SK-MEL-5 (cell line): ENCODE measurements around the gene TSPAN9. TPM values are rescaled to one million over a fixed set of nuclear protein-coding genes. Genes with fewer than 3 reads are reported as not detected.
A peak's percentile ranks its signal among the peaks of the same experiment; 100 is the strongest.
"Not testable (repeated sequence)": the region's sequence is repeated elsewhere in the genome, so short reads cannot be mapped to it uniquely, and the experiment has no call there.

Experiments
- DNase-seq: peaks from one replicate; pipeline ENCODE4 v3.0.0-alpha.2; 2016; ENCODE audit warnings: low read depth, low spot score
- in situ Hi-C: cut with HindIII; loops from 2 replicates; pipeline ENCODE4 v1.10.0; 2016; ENCODE audit warnings: low sequenced_read_pairs, high pct_unique_total_duplicates, low pct_unique_long_range_greater_than_20kb
- total RNA-seq: library from RNA; depleted of rRNA; stranded (reverse); fragments of >200 nt; shearing (Covaris generic); gene quantifications from 2 replicates; pipeline ENCODE4 v1.2.3, GENCODE V29; 2014

Gene TSPAN9
- total RNA-seq, 1 experiment from 2014 or later = 14.2 TPM

DNA sequence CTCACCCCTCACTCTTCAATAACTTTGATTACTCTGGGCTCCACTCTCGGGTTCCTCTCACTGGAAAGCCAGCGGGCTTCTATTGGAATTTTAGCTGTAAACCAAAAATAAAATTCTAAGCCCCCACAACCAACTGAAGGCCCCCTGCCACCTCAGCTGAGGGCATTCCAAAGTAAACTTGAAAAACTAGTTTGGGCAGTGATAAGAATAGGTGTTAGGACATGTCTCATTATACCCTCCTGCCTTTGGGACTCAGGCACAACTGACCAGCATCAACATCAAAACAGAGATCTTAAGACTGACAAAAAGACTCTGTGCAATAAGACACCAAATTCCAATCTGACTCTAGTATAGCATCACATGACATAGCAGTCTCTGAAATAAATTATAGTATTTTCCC, 11.9 kb upstream of the TSPAN9 start:
- no peak for DNase-seq
- in situ Hi-C loops = no loop called here

DNA sequence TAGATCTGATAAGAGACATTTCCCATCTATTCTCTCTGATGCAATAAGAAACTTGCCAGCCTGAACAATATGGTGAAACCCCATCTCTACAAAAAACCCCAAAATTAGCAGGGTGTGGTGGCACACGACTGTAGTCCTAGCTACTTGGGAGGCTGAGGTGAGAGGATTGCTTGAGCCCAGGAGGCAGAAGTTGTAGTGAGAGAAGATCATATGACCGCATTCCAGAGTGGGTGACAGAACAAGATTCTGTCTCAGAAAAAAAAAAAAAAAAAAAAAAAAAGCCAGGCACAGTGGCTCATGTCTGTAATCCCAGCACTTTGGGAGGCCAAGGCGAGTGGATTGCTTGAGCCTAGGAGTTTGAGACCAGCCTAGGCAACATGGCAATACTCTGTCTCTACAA, 11.3 kb upstream of the TSPAN9 start:
- DNase-seq, in situ Hi-C loops: not testable (repeated sequence)

DNA sequence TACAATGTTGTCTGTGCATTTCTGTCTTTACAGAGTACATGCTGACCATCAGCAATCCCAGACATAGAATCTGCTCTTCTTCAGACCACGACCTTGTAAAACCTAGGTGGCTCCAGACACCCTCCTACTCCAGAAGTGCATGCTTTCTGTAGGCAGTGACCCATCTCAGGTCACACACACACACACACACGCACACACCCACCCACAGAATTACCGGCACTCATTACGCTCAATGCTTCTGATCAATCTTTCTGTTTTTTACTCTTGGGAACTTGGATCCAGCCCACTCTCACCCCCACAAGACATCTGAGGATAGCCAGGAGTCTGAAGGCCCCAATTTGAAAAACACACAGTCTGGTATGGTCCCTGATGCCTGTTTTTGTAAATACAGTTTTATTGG, 7.5 kb upstream of the TSPAN9 start:
- in situ Hi-C loops = no loop called here
- no peak for DNase-seq

DNA sequence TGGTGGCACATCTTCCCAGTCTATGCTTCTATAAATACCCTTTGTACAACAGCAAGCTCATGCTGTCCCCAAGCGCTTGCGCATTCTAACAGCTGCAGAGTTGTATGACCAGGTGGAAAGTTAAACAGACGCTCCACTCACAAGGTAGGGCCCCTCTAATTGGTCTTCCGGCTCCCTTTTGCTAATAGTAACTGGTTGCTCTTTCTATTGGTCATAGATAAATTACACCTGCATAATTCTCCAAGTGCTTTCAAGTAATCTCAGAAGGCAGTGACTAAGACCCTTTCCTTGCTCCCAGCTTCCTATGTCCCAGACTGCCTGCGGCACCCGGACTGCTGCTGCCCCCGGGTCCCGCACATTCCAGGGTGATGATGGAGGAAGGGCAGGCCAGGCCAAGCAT, 6.1 kb upstream of the TSPAN9 start:
- in situ Hi-C loops = no loop called here
- DNase-seq = no peak

DNA sequence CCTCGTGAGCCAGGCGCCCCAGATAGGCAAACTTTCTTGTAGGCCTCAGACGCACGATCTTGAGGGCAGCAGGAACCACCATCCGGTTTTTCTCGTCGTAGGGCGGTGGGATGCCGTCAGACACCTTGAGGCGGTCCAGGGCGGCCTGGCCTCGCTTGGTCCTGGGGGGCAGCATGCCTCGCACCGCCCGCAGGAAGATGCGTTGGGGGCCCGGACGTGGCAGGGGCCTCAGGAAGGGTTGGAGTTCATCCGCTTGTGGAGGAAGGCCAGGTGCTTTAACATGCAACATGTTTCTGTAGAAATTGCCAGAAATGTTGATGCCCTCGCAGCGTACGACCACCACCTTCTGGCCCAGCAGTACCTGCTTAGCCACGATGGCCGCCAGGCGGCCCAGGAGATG, 5.5 kb upstream of the TSPAN9 start:
- no peak for DNase-seq
- in situ Hi-C loops = no loop called here

DNA sequence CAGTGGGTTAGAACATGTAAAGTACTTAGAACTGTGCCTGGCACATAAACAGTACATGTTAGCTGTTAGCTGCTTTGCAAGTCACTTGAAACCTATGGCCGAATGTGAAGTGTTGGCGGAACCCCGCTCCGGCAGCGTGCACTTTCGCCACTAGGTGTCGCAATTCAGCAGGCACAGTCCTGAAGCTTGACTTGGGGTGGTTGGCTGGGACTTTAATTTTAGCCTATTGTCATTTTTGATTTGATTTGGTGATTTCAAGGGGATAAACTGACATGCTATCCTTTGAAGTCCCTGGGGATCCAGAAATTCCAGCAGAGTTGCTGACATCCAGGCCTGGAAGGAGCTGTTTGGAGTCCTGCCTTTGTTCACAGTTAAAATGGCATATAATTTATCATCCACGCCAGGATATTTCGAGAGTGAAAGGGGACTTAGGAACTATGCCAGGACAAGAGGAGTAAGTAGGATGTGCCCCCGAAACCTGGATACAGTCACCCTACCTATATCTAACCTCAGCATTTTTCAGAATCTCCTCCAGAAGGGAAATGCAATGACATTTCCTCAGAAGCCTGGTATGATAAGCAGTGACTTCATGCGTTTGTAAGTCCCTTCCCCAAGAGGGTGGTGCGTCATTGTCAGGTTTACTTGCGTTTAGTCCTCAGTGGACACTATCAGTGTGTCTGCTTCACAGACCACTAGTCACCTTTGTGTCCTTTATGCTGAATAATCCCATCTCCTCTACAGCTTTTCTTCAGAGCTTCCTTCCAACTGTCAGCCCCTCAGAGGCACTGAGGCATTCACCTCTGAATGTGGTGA, 3.5 kb upstream of the TSPAN9 start:
- in situ Hi-C loops = no loop called here
- peak; percentile 83 for DNase-seq

DNA sequence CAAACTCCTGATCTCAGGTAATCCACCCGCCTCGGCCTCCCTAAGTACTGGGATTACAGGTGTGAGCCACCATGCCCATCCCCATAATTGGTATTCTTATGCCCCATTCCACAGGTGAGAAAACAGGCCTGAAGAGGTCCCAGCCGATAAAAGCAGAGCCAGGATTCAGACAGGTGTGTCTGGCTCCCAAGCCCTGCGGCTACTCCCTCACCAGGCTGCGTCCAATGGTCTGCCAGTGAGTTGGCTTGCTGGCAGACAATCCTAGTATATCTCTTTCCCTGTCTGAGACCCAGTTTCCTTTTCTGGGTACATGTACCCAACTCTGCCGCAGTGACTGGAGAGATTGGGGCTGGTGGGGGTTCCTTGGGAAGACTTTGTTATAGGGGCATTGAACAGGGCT, 1.9 kb upstream of the TSPAN9 start:
- in situ Hi-C loops = no loop called here
- DNase-seq = no peak

DNA sequence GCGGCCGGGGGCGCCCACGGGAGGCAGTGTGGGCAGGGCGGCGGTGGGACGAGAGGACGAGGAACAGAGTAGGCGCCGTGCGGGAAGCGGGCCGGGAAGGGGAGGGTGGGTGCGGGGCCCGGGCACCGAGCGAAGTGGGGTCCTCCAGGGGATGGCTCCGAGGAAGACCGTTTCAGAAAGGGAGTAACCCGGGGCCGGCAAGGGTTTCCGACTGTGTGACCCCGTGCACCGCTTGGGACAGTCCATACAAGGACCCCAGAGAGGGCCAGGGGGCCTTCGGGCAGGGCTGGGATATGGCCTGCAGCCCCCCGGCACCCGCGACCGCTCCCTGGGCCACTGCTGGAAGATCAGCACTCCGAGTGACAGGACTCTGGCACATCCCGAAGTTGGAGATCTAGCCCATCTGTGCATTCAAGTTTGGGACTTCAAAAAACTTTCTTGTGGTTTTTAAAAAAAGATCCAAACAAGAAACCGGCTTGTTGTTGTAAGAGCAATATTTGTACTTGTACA, 448 bp downstream of the TSPAN9 start:
- in situ Hi-C loops = no loop called here
- no peak for DNase-seq

DNA sequence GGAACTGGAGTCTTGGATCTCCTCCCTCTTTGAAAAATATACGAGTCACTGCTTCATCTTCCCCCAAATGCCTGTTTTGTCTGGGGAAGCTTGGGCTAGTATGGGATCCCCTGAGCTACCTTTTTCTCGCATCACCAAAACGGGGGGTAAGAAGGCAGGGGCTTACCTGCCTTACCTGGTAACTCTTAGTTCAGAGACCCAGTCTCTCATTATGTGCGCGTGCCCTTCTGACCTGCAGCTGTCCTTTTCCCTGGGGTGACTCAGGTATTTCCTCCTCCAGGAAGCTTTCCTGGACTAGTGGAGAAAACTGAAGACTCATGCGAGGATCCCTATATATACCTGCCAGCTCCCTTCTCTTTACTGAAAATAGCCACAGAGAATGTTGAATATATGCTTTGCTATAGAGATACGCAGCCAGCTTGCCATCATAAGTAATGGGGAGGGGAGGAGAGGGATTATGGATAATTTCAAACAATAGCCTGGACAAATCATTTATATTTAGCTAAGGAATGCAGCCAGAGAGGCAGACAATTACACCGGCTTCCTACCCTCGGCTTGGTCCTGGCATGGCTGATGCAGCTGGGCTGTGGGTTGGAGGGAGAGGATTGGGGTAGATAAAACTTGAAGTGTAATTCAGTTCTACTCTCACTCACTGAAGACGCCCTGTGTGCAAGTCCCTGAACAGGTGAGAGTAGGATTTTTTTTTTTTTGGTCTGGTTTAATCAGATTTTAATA, 1.1 kb downstream of the TSPAN9 start:
- in situ Hi-C loops = no loop called here

DNA sequence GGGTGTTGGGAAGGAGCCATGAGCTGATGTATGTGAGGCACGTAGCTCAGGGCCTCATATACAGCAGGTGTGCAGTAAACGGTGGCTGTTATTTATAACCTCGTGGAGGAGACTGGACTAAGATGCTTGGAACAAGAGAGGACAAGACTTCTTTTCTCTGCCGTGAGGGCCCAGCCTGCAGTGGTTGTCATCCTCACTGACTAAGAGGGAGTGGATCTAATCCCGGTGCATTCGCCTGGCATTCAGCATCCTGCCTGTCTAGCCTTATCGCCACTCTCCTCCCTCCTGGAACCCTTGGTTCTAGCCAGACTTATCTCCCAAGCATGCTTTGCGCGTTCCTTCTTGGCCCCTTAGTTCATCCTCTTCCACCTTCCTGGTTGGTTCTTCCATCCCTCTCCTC, 3.9 kb downstream of the TSPAN9 start:
- in situ Hi-C loops = no loop called here

More for the DNA sequence above, 1.1 kb downstream of the TSPAN9 start:
- no peak for DNase-seq

DNA sequence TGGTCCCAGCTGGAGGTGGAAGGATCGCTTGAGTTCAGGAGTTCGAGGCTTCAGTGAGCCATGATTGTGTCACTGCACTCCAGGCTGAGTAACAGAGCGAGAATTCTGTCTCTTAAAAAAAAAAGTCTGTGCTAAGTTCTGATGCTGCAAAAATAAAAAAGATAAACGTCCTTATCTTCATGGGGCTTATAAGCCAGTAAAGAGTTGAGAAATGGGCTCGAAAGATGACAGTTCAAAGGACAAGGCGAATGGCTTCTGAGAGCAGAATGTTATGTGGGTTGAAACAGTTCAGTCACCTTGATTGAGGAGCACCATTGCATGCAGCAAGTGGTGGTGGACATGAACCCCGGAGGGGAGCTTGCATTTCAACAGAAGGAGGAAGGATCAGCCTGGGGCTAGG, 4.7 kb downstream of the TSPAN9 start:
- no peak for DNase-seq
- in situ Hi-C loops = no loop called here

More for the DNA sequence above, 3.9 kb downstream of the TSPAN9 start:
- no peak for DNase-seq

DNA sequence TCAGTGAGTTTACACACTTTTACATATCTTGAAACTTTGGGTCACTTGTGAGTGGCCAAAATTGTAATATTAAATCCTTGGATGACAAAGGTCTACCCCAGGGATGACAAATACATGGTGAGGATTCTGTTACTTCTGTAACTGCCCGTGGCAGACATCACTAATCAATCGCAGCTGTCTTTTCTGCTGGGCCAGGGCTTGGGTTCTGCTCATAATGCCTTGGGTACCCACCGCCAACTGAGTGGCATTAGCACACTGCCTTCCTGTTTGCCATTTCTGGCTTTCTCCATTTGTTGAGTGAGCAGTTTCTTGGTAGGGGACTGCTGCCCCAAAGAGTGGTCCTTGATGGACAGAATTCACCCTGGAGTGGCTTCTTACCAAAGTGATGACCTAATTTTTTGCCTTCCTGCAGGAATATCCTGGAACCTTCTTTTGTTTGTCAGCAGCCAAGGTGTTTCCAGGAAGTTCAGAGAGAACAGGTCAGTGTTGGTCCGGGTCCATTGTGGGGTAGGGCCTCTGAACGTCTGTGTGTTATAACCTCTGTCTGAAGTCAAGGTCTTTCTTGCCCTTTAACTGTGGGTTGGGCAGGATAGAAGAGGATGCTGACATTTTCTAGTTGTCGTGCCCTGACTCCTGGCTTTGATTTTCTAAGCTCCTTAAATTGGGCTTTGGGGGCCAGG, 6.2 kb downstream of the TSPAN9 start:
- no peak for DNase-seq
- in situ Hi-C loops = no loop called here

DNA sequence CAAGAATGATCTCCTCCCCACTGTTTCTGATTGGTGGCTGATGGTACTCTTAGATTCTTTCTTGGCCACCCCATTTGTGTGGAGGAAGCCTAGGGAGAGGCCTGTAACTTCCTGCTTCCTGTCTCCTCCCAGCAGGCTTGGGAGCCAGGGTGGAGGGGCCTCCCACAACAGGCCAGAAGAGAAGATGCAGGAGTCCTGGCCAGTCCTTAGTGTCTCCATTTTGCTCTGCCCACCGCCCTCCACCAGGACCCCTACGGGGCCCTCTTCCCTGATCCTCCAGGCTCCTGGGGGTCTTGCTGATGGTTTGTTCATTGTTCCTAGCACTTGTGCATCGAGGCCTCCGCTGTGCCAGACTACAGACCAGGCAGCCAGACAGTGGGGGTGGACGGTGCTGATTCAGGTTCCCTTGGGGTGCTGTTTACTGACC, 6.8 kb downstream of the TSPAN9 start:
- in situ Hi-C loops = no loop called here
- no peak for DNase-seq

DNA sequence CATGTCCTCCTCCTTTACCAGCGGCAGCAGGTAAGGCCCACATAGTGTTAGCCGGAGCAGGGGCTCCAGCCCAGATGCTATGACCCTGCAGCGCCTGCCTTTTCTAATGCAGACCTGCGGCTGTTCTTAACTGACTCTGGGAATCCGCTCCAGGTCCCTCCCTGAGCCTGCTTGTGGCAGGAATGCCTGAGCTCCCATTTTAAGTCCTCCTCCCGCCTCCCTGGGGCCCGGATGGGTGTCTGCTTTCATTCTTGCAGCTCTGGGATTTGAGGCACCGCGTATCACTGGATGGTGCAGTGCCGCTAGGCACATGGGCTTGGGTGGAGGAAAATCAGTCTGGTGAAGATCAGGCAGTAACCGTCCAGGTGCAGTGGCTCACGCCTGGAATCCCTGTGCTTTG, 7.6 kb downstream of the TSPAN9 start:
- in situ Hi-C loops = no loop called here

DNA sequence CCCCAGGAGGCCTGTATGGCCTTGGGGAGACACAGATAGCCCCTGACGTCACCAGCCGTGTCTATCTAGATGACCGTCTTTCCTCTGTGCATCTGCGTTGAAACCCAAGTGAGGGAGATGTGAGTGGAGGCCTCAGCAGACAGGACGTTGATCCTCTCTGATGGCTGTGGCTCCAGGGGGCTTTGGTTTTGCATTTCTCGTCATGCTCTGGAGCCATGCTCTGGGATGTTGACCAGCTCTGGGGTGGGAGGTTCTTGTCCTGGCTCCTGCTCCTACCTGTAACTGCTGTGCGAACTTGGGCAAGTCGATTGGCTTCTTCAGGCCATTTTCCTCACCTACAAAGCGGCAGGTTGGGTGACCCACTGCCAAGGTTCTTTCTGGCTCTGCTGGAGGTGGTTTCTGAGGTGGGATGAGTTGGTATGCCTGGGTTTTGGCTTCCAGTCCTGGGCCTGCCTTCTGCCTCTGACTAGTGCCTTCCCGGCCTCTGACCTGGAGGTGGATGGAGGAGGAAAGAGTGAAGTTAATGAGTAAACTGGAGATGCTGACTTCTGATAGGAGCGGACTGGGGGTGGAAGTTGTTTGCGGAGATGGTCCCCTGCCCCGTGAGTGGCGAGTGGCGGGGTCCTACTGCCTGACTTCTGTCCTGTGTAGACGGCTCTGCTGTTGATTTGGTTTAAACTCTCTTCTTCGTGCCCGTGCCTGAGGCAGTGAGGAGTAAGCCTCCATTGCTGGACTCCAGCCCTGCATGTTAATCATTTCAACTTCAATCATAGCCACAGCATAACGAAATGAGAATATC, 8.4 kb downstream of the TSPAN9 start:
- in situ Hi-C loops = no loop called here
- DNase-seq = no peak

More for the DNA sequence above, 7.6 kb downstream of the TSPAN9 start:
- no peak for DNase-seq

DNA sequence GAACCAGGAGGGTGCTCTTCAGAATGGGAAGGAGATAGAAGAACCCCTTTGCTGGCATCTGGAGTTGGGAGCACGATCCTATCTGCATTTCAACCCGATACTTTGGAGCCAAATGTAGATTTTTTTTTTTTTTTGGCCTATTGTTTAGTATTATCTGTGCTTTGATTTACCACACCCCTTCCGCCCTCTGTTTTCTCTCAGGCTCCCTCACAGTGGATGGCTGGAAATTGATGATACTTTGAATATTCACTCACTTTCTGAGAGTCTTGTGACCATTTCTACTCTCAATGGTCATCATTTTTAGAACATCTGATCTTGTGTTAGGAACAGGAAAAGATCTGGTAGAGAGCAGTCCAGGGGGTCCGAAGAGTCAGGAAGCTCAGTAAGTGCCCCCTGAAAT, 9.0 kb downstream of the TSPAN9 start:
- in situ Hi-C loops = no loop called here
- DNase-seq = no peak

DNA sequence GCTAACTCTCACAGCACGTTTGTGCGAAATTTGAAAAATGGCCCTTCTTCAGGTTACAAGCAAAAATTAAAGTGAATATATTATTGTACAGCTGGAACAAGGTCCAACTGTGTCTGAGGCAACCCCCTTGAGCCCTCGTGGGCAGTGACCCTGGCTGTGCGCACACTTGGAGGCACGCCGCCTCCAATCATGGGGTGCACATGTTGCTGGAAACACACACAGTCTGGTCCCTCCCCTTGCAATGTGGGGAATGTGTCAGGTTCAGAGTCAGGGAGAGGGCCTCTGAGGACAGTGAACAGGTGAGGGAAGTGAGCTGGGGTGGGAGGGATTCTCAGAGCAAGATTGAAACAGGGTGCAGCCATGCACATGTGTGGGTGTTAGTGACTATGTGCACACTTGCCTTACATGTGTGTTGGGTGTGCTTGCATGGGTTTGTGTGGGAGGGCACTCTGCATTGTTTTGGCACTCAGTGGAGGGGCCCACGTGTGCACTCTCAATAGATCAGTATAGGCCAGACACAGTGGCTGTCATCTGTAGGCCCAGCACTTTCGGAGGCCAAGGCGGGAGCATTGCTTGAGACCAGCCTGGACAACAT, 9.6 kb downstream of the TSPAN9 start:
- in situ Hi-C loops = no loop called here
- no peak for DNase-seq
